Measurements from ENCODE around the gene SLC26A1.

- TF ChIP-seq POLR2A (IDR thresholded peaks at IDR 0.05) = no peak
- no peak for TF ChIP-seq CTCF (IDR thresholded peaks at IDR 0.05 in 4 of 5, conservative IDR thresholded peaks at IDR 0.05 in 1 of 5)
Measured at GRCh38 chr4:1012034-1012739, 19.0 kb upstream of the SLC26A1 start.

All from gastrocnemius medialis (tissue), 4 donors.